Osteocyte (in vitro differentiated cells): ENCODE results near the gene TRAK2. TPM values are rescaled to one million over a fixed set of nuclear protein-coding genes. Genes with fewer than 3 reads are reported as not detected.

ENCODE experiments used
- DNase-seq: peaks from one replicate; pipeline ENCODE4 v3.0.0; 2021; ENCODE audit warnings: mixed read lengths; ENCODE audit not compliant: unreplicated experiment; ENCODE audit errors: extremely low spot score
- H3K27ac Mint-ChIP-seq: one replicate; pipeline ENCODE4 v1.8.0; 2021; ENCODE audit warnings: mild to moderate bottlenecking, mixed read lengths; ENCODE audit not compliant: unreplicated experiment
- H3K27me3 Mint-ChIP-seq: one replicate; pipeline ENCODE4 v1.8.0; 2021; ENCODE audit warnings: mixed read lengths; ENCODE audit not compliant: unreplicated experiment
- H3K36me3 Mint-ChIP-seq: one replicate; pipeline ENCODE4 v1.8.0; 2021; ENCODE audit warnings: mixed read lengths; ENCODE audit not compliant: unreplicated experiment
- H3K4me1 Mint-ChIP-seq: one replicate; pipeline ENCODE4 v1.8.0; 2021; ENCODE audit warnings: mixed read lengths; ENCODE audit not compliant: unreplicated experiment
- H3K4me3 Mint-ChIP-seq: one replicate; pipeline ENCODE4 v1.8.0; 2021; ENCODE audit warnings: mild to moderate bottlenecking, moderate library complexity, mixed read lengths; ENCODE audit not compliant: unreplicated experiment
- H3K9me3 Mint-ChIP-seq: one replicate; pipeline ENCODE4 v1.8.0; 2021; ENCODE audit warnings: mixed read lengths; ENCODE audit not compliant: unreplicated experiment
- total RNA-seq: library from RNA; stranded (reverse); gene quantifications from 2 replicates; pipeline ENCODE4 v1.2.1, GENCODE V29; 2021
- TF ChIP-seq, protein P1 (sequence below): fragments of 200-600 bp; sonication (generic); IDR thresholded peaks from 2 replicates; pipeline ENCODE4 v1.5.0; 2021; ENCODE audit warnings: antibody characterized with exemption, mild to moderate bottlenecking, moderate library complexity

TRAK2 gene
- total RNA-seq, 1 donor from 2014 or later, result 38.7 TPM

GRCh38 chr2:201344663-201345366 lies 106.4 kb downstream of the TRAK2 start:
- TF ChIP-seq, protein P1, sequence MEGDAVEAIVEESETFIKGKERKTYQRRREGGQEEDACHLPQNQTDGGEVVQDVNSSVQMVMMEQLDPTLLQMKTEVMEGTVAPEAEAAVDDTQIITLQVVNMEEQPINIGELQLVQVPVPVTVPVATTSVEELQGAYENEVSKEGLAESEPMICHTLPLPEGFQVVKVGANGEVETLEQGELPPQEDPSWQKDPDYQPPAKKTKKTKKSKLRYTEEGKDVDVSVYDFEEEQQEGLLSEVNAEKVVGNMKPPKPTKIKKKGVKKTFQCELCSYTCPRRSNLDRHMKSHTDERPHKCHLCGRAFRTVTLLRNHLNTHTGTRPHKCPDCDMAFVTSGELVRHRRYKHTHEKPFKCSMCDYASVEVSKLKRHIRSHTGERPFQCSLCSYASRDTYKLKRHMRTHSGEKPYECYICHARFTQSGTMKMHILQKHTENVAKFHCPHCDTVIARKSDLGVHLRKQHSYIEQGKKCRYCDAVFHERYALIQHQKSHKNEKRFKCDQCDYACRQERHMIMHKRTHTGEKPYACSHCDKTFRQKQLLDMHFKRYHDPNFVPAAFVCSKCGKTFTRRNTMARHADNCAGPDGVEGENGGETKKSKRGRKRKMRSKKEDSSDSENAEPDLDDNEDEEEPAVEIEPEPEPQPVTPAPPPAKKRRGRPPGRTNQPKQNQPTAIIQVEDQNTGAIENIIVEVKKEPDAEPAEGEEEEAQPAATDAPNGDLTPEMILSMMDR, result no peak
- Mint-ChIP-seq H3K9me3 (no peaks in the 10 kb centered on the region), H3K27ac (no peak overlapping the region), H3K4me3 (no peak overlapping the region), H3K27me3 (no peaks in the 10 kb centered on the region), H3K4me1 (no peaks in the 10 kb centered on the region), H3K36me3 (peaks cover 11% of the 10 kb centered on the region)
- DNase-seq, result no peak

DNA sequence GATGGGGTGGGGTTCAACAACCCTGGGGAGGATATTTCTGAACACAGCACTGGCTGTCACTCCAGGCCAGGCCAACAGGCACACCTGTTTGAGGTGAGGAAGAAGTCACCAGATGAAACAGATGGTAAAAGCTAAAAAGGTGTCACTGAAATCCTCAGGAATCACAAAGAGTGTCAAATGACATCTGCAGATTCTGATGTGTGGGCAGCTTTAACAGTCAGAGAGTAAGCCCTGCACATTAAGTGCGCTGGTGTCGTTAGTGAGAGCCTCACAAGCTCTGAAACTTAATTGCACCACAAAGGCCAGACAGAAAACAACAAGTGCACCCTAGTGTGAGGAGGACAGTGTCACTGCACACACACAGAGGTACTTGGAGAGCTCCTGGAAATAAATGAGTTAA lies 107.7 kb downstream of the TRAK2 start:
- no peaks in the 10 kb centered on the region for H3K4me1 Mint-ChIP-seq
- no peak overlapping the region for H3K27ac Mint-ChIP-seq
- TF ChIP-seq, protein P1, result no peak
- DNase-seq, result no peak
- H3K9me3 Mint-ChIP-seq, result peaks cover 2% of the 10 kb centered on the region
- H3K27me3 Mint-ChIP-seq, result no peaks in the 10 kb centered on the region
- peaks cover 16% of the 10 kb centered on the region for H3K36me3 Mint-ChIP-seq
- no peak overlapping the region for H3K4me3 Mint-ChIP-seq

GRCh38 chr2:201342923-201343322 lies 108.3 kb downstream of the TRAK2 start:
- DNase-seq, result no peak
- Mint-ChIP-seq H3K36me3 (peaks cover 16% of the 10 kb centered on the region), H3K27ac (no peak overlapping the region), H3K27me3 (no peaks in the 10 kb centered on the region), H3K4me1 (no peaks in the 10 kb centered on the region), H3K9me3 (peaks cover 8% of the 10 kb centered on the region), H3K4me3 (no peak overlapping the region)
- TF ChIP-seq, protein P1, result no peak

DNA sequence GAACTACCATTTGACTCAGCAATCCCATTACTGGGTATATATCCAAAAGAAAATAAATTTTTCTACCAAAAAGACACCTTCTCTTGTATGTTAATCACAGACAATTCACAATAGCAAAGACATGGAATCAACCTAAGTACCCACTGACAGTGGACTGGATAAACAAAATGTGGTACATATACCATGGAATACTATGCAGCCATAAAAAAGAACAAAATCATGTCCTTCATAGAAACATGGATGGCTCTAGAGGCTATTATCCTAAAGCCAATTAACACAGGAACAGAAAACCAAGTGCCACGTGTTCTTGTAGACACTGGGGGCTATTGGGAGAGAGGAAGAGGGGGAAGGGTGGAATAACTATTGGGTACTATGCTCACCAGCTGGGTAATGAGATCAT lies 121.8 kb downstream of the TRAK2 start:
- H3K36me3 Mint-ChIP-seq, result peaks cover 2% of the 10 kb centered on the region
- H3K9me3 Mint-ChIP-seq, result peaks cover 19% of the 10 kb centered on the region
- H3K27me3 Mint-ChIP-seq, result no peaks in the 10 kb centered on the region
- H3K4me1 Mint-ChIP-seq, result no peaks in the 10 kb centered on the region
- no peak overlapping the region for H3K4me3 Mint-ChIP-seq
- TF ChIP-seq, protein P1, result no peak
- no peak overlapping the region for H3K27ac Mint-ChIP-seq
- DNase-seq, result no peak

- H3K27me3 Mint-ChIP-seq, result no peaks in the 10 kb centered on the region
- DNase-seq, result no peak
- H3K9me3 Mint-ChIP-seq, result peaks cover 31% of the 10 kb centered on the region
Measured at GRCh38 chr2:201327678-201328077, 123.6 kb downstream of the TRAK2 start.

More at GRCh38 chr2:201327678-201328077, 123.6 kb downstream of the TRAK2 start:
- no peak overlapping the region for H3K27ac Mint-ChIP-seq
- no peaks in the 10 kb centered on the region for H3K4me1 Mint-ChIP-seq
- peaks cover 11% of the 10 kb centered on the region for H3K36me3 Mint-ChIP-seq
- H3K4me3 Mint-ChIP-seq, result no peak overlapping the region
- TF ChIP-seq, protein P1, result no peak

Other genes starting within 250 kb of the TRAK2 start
- gene CASP8, start 190.9 kb downstream of the TRAK2 start, total RNA-seq, result 11.1 and 11.4 TPM in 2 replicates
- 1.6 and 2.1 TPM in 2 replicates for gene FLACC1, start 94.1 kb downstream of the TRAK2 start, total RNA-seq
- gene STRADB, start 282 bp upstream of the TRAK2 start, total RNA-seq, result 18.5 and 23.7 TPM in 2 replicates
- 37.9 and 38.6 TPM in 2 replicates for gene TMEM237, start 192.0 kb upstream of the TRAK2 start, total RNA-seq
- 0.52 and 0.83 TPM in 2 replicates for gene MPP4, start 247.2 kb upstream of the TRAK2 start, total RNA-seq